ENCODE results near the gene LTA. TPM values are rescaled to one million over a fixed set of nuclear protein-coding genes. Genes with fewer than 3 reads are reported as not detected.

LTA gene
- total and polyA plus RNA-seq, 9 donors: 0.17 to 1.3 (median 0.30) TPM; not detected in 5

DNA sequence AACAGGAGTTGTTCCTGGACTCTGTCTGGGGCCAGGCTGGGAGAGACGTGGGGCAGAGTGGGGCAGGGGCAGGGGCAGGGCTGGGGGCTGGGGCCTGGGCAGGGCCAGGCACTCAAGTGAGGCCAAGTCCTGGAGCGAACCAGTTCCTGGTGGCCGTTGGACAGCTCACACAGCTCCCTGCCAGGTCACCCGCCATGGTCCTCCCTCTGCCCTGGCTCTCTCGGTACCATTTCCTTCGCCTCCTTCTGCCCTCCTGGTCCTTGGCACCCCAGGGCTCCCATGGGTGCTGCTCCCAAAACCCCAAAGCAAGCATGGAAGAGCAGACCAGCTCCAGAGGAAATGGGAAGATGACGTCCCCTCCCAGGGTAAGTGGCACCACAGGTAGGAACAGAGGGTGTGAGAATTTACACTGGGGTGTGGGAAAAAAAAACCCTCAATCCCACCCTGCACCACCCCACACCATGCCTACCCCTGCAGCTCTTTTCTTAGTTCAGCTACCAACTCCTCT, 43.2 kb upstream of the LTA start, which contains the start of gene MCCD1:
TSS of gene MCCD1 (plus strand) at position 142 of the 508 bp plus-strand sequence. CDS start at position 195, 53 bp downstream.
- H3K9me3 ChIP-seq: no peaks in the 10 kb centered on the region
- no peak for TF ChIP-seq EP300 (IDR thresholded peaks at IDR 0.05)
- TF ChIP-seq POLR2A (IDR thresholded peaks at IDR 0.05): no peak
- TF ChIP-seq, protein P1, sequence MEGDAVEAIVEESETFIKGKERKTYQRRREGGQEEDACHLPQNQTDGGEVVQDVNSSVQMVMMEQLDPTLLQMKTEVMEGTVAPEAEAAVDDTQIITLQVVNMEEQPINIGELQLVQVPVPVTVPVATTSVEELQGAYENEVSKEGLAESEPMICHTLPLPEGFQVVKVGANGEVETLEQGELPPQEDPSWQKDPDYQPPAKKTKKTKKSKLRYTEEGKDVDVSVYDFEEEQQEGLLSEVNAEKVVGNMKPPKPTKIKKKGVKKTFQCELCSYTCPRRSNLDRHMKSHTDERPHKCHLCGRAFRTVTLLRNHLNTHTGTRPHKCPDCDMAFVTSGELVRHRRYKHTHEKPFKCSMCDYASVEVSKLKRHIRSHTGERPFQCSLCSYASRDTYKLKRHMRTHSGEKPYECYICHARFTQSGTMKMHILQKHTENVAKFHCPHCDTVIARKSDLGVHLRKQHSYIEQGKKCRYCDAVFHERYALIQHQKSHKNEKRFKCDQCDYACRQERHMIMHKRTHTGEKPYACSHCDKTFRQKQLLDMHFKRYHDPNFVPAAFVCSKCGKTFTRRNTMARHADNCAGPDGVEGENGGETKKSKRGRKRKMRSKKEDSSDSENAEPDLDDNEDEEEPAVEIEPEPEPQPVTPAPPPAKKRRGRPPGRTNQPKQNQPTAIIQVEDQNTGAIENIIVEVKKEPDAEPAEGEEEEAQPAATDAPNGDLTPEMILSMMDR (IDR thresholded peaks at IDR 0.05): no peak
- peaks cover 3% of the 10 kb centered on the region for H3K4me1 ChIP-seq (ENCODE audit: insufficient read depth)
- 53 to 61% (median 59%) methylated on average over 7 of the region's 7 CpGs for WGBS, 3 donors
- no peaks in the 10 kb centered on the region for H3K27me3 ChIP-seq
- no peak within 1 kb of the TSS for H3K27ac ChIP-seq
- no peaks in the 10 kb centered on the region for H3K36me3 ChIP-seq
- intact Hi-C loops (cut with DNase I): no loop called here
- H3K4me3 ChIP-seq: no peak within 1 kb of the TSS
- no peak for DNase-seq

DNA sequence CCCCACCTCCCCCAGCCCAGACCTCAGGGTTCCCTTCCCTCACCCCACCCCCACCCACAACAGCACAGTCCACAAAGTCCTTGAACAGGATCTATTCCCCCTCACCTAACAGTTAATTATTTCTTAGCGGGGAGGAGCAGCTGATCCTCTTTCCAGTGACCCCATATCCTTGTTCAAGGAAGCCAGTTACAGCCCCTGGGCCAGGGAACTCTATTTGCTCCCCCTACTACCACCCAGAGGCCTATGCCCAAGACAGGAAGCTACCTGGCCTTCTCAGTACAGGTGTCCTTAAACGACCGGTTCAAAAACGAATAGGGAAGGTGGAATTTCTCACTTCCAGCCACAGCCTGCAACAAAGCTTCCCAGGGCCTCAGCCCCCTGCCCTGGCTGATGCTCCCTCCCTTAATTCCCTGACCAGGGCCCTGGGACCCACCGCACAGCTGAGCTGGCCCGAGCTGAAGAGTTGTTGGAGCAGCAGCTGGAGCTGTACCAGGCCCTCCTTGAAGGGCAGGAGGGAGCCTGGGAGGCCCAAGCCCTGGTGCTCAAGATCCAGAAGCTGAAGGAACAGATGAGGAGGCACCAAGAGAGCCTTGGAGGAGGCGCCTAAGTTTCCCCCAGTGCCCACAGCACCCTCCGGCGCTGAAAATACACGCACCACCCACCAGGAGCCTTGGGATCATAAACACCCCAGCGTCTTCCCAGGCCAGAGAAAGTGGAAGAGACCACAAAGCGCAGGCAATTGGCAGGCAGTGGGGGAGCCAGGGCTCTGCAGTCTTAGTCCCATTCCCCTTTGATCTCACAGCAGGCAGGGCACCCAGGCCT, 42.5 kb upstream of the LTA start:
- Histone ChIP-seq H3K27ac (no peak overlapping the region), H3K4me3 (no peak overlapping the region), H3K4me1 (ENCODE audit: insufficient read depth) (peaks cover 3% of the 10 kb centered on the region), H3K9me3 (no peaks in the 10 kb centered on the region), H3K36me3 (no peaks in the 10 kb centered on the region), H3K27me3 (no peaks in the 10 kb centered on the region)
- TF ChIP-seq EP300 (IDR thresholded peaks at IDR 0.05) (no peak), POLR2A (IDR thresholded peaks at IDR 0.05) (no peak)
- TF ChIP-seq, protein P1 (IDR thresholded peaks at IDR 0.05): no peak
- 28 to 41% (median 30%) methylated on average over 12 of the region's 12 CpGs for WGBS, 3 donors
- intact Hi-C loops (cut with DNase I): no loop called here
- DNase-seq: no peak

DNA sequence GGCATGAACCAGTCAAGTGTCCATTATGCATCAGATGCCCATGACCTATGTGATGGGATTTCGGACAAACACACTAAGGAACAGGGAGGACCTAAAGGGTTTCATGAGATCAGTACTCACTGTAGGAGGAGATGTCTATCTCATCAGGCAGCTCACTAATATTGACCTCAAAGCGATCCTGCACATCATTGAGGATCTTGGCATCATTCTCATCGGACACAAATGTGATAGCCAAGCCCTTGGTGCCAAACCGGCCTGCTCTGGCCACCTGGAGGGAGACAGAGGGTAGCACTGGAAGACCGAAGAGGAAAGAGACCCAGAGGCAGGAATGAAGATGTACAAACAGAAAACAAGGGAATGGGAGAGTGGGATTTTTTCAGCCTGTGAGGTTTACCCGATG, 41.4 kb upstream of the LTA start:
- H3K27ac ChIP-seq: no peak overlapping the region
- no peak for TF ChIP-seq EP300 (IDR thresholded peaks at IDR 0.05)
- no peak for TF ChIP-seq POLR2A (IDR thresholded peaks at IDR 0.05)
- TF ChIP-seq, protein P1 (IDR thresholded peaks at IDR 0.05): no peak
- no peak for DNase-seq
- H3K9me3 ChIP-seq: no peaks in the 10 kb centered on the region
- H3K27me3 ChIP-seq: no peaks in the 10 kb centered on the region
- intact Hi-C loops (cut with DNase I): no loop called here
- no peak overlapping the region for H3K4me3 ChIP-seq
- no peaks in the 10 kb centered on the region for H3K36me3 ChIP-seq
- H3K4me1 ChIP-seq (ENCODE audit: insufficient read depth): peaks cover 3% of the 10 kb centered on the region
- WGBS, 3 donors: 54 to 57% (median 55%) methylated on average over 6 of the region's 6 CpGs

DNA sequence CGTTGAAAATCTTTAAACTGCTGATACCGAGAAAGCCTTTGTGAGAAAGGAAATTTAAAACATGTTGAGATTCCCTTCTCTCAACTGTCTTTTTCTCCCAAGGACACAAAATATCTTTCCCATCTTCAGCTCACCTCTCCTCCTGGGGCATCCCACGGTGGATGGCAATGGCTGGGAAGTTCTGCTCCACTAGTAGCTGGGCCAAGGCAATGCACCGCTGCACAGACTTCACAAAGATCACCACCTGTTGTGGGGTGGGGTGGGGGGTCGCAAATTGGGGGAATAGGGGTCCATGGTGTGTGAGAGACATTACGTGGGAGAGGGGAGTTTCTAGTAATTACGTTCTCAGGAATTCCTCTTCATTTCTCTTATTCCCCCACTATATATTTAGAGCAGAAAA, 40.9 kb upstream of the LTA start:
- Histone ChIP-seq H3K4me3 (no peak overlapping the region), H3K27me3 (no peaks in the 10 kb centered on the region), H3K4me1 (ENCODE audit: insufficient read depth) (peaks cover 3% of the 10 kb centered on the region), H3K36me3 (no peaks in the 10 kb centered on the region), H3K27ac (no peak overlapping the region), H3K9me3 (no peaks in the 10 kb centered on the region)
- intact Hi-C loops (cut with DNase I): no loop called here
- TF ChIP-seq EP300 (IDR thresholded peaks at IDR 0.05) (no peak), POLR2A (IDR thresholded peaks at IDR 0.05) (no peak)
- TF ChIP-seq, protein P1 (IDR thresholded peaks at IDR 0.05): no peak
- 72 to 87% (median 75%) methylated on average over 7 of the region's 7 CpGs for WGBS, 3 donors
- no peak for DNase-seq

Measured in ovary (tissue), 9 donors.